NCI-H2081 (cell line): ENCODE data around the gene ATXN7.

Experiments
- DNase-seq, 2 experiments: peaks; one replicate each; lab custom pipeline; 2025; lab: John Stamatoyannopoulos, UW

Gene ATXN7

DNA sequence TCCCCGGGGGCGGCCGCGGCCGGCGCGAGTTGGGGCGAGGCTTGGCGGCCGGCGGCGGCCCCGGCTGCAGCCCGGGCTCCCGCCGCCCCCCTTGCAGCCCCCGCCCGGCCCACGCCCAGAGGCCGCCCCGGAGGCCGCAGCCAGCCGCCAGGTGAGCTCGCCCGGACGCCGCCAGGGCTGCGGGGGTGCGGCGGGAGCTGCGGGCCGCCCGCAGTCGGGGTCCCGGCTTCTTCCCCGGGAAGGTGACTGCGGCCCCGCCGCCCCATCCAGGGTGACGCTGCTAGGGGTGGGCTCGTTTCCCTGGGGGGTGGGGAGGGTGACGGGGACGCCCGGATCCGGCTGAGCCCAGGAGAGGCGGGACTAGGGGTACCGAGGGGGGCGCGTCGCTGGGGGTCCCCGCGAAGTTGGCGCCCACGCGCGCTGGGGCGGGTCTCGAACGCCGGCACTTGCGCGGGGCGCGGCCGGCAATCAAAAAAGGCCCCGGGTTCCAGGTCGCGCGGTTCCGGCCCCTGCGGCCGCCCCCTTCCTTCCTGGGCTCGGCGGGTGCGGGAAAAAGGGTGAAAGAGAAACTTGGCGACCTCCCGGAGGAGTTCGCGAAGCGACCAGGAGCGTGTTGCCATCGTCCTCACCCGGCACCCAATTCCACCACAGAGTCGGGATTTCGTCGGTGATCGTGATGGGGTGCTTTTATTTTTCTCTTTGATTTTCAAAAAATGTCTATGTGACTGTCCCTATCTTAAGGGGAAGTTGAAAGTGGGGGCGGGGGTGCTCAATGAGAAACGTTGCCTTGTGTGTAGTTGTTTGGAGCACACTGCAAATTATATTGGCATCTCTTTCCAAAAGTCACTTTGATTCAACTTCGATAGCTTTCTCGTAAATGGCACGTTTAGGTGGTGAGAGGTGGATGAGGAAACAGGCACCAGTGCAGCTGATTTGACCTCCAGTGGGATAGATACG is 619 bp downstream of the ATXN7 start:
- DNase-seq, result peak in 1 of 2 experiments; percentile 31

DNA sequence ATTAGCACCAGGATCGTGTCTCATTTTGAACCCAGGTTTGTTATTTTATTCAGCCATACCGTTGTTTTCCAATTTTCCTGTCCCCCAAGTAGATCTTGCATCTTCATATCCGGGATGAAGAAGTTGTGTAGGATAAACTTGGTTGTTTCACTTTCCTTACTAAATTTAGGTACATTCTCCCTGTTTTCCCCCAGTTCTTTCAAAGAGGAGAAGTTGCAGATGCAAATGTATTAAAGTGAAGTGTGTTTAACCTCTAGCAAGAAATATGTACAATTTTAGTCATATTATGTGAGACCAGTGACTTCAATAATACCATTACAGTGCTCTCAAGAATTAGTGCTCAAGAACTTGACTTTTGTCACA is 1.3 kb downstream of the ATXN7 start:
- DNase-seq, result no peak

GRCh38 chr3:63867225-63867624 is 3.6 kb downstream of the ATXN7 start:
- no peak for DNase-seq

DNA sequence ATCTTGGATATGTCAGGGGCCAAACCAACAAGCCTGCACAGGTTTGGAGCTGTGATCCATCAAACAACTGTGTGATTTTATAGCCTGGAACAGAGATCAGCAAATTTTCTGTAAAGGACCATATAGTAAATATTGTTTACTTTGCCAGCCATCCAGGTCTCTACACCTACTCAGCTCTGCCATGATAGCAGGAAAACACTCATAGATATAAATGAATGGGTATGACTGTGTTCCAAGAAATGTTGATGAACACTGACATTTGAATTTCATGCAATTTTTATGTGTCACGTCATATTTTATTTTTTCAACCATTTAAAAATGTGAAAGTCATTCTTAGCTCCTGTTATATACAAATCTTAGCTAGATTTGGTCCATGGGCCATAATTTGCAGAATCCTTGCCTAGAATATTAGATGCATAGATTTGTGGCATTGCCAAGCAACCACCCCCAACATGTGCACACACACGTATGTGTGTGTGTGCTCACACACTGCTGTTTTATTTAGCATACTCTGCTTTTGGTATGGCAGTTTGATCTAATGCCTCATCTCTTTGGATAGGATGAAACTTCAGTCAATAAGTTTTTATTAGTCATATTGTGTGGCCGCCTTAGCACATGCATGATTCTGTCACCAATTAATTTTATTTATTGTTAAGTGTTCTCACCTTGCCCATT is 6.4 kb downstream of the ATXN7 start:
- no peak for DNase-seq

DNA sequence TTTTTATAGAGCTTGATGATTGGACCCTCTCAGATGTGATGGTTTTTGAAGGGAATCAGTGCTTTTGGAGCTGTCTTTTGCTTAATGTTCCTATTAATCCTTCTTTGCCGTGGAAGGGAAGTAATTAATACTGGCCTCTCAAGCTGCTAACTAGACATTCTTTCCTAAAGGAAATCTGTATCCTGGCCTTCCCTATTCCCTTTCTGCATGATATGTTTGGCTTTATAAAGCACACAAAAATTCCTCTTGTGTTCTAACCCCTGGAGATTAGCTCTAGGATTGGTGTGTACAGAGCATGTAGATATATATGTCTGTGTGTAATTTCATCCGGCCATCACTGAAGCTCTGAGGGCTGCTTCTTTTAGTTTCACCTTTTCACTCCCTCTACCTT is 6.9 kb downstream of the ATXN7 start:
- no peak for DNase-seq

DNA sequence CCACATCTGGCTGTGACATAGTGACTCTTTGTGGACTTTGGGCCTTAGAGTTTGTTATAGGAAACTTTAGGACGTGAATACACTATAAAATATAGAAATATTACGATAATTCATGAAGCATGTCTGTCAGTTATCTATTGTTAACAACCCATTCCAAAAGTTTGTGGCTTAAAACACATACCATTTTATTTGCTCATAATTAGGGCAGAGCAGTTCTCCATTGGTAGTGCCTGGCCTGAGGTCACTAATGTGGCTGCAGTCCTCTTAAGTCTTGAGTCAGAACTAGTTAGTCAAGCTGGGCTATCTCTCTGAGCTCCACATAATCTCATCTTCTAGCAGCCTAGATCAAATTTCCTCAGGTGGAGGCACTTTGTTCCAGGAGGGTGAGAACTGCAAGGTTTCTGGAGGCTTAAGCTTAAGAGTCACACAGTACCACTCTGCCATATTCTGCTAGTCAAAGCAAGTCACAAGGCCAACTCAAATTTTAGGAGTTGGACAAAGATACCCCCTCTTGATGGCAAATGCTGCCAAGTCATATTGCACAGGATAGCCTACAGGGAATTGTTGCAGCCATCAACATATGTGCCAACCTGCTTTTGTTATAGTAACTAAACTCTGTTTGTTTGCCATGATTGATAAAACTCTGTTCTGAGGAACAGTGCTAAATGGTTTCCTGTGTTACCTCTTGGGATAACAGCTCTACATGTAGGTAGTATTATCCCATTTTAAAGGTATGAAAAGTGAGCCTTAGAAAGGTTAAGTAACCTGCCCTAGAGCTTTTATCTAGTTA is 8.7 kb downstream of the ATXN7 start:
- DNase-seq, result no peak

DNA sequence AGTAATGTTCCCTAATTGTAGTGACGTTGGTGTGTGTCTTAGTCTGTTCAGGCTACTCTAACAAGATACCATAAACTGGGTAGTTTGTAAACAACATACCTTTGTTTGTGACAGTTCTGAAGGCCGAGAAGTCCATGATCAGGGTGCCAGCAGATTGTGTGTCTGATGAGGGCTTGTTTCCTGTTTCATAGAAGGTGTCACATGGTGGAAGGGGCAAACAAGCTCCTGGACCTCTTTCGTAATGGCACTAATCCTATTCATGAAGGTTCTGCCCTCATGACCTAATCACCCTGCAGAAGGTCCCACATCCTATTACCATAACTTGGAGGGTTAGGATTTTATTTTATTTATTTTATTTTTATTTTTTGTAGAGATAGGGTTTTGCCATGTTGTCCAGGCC is 11.1 kb downstream of the ATXN7 start:
- DNase-seq, result no peak

GRCh38 chr3:63875510-63875909 is 11.8 kb downstream of the ATXN7 start:
- DNase-seq, result no peak

GRCh38 chr3:63876260-63876659 is 12.6 kb downstream of the ATXN7 start:
- DNase-seq, result no peak

DNA sequence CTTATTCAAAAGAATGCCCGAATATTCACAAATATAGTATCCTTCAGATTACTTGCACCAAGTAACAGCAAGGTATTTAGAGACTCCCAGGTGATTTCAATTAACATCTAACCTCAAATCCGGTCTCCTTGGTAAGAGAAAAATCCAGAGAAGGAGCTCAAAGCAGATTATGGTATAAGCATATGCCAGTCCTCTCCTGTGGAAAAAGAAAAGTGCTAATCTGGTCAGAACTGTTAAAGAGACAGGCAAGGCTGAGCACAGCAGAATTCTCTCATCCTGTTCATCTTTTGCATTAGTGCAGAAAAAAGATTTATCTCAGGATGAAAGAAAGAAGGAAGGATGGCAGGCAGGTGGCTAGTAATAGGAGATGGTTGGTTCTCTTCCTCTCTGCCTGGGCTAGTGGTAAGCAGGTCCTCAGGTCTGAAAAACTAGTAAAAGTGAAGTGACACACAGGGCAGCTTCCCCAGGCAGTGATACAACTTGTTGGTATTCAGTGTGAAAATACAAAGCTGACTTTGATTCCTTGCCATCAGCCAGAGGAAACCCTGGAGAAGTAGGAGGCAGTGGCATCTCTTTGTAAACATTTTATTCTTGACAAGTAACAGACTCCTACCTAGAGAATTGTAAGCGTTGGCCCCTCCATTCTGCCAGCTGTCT is 14.2 kb downstream of the ATXN7 start:
- no peak for DNase-seq

DNA sequence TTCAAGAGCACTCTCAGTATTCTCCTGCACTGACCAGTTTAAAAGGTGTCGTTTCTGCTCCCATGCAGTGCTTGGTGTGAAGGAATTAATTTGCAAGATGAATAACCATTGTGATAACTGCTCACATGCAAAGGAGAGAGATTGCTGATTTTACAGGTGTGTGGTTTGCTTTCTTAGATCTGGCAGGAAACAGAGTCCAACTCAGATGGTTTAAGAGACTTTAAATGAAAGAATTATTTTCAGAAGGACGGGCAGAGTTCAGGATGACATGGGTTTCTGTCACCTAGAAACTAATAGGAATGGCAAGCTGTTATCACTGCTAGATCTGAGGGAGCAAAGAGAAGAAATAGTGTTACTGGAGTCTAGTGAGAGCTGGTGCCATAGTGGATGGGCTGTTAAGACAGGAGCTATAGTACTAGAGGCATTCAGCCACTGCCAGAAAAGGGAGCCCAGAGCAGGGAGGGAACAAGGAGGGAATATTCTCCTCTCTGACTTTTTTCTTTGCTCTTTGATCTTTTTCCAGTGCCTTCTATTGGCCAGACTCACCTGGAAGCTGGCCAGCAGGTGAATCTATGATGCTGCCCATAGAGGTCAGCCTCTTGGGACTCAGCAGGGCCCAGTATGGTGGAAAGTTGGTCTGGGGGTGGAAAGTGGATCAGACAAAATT is 14.9 kb downstream of the ATXN7 start:
- DNase-seq, result no peak

- no peak for DNase-seq
These were observed 17.0 kb downstream of the ATXN7 start for GRCh38 chr3:63880653-63881052.

DNA sequence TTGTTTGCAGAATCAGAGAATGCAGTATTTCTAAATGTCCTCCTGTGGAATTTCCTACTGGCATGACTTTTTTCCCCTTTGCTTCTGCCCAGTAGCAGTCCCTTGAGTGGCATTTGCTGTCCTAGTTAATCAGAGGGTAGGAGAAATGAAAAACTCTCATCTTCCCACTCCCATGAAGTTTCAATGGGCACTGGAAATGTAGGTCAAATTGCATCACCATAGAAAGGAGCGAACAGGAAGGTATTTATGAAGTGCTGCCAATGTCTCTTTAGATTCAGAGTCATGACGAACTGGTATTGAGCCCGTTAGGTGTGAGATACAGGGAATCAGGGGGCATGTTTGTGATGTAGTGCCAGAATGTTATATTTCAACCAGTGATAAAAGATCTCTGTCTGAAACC is 23.2 kb downstream of the ATXN7 start:
- no peak for DNase-seq

DNA sequence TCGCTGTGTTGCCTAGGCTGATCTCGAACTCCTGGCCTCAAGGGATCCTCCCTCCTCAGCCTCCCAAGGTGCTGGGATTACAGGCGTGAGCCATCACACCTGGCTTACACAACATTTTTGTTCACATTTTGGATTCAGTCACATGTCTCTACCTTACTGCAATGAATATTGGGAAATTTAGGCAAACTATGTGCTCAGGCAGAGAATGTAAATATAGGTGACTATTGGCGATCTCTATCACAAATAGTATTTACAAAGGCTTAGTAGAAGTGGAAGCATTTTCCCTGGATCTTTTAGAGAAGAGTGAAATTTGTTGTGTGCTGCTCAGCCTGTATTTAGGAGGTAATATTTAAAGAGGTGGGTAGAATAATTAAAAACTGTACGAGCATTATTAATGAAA is 27.9 kb downstream of the ATXN7 start:
- no peak for DNase-seq

DNA sequence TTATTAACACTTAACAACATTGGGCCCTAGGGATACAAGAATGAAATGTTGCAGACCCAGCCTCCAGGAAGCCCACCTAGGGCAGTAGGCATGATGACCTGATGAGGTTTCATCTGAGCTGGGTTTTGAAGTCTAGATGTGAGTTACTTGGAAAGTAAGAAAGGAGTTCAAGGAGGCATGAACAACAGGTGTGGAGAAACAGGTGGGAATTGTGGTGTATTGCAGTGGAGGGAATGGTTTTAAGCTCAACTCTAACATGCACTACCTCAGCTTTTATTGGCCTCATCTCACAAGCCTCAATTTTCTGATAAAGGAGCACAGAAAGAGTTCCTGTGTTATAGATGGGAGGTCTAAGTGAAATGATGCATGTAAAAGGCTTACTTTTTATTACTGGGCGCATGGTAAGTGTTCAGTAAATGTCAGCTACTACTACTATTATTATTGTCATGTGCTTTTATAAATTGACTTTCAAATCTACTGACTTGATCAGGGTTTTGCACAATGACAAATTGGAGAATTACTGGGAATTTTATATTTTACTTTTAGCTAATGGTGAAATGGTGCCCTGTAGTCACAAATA is 29.2 kb downstream of the ATXN7 start:
- DNase-seq, result no peak

DNA sequence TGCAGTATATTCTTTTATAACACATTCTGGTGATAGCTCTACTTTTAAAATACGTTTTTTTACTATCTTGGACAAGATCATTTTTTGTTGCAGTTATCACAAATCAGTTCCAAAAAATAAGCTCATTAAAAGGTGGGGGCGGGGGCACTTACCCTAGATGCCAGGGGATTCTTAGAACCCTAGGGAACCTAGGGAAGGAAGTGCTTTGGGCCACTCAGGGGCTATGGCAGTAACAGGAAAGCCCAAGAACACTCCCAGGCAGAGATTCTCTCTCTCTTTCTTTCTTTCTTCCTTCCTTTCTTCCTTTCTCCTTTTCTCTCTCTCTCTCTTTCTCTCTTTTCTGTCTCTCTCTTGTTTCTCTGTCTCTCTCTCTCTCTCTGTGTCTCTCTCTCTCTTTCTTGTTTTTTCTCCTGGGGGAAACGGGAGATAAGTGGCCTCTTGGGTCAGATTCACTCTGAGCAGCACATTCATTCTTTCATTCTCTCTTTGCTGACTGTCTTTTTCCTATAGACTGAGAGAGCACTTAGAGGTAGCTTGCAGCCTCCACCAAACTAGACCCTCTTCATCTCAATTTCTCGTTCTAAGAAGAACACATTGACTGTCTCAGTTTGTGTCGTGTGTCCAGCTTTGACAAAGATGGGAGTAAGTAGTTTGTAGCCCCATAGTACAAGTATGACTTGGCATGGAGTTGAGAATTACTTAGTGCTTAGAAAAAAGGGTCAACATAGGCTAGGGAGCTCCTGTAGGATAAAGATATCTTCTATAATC is 31.9 kb downstream of the ATXN7 start:
- DNase-seq, result no peak

GRCh38 chr3:63896332-63897030 is 32.8 kb downstream of the ATXN7 start:
- no peak for DNase-seq

- no peak for DNase-seq
These were observed 36.3 kb downstream of the ATXN7 start for GRCh38 chr3:63900010-63900409.

DNA sequence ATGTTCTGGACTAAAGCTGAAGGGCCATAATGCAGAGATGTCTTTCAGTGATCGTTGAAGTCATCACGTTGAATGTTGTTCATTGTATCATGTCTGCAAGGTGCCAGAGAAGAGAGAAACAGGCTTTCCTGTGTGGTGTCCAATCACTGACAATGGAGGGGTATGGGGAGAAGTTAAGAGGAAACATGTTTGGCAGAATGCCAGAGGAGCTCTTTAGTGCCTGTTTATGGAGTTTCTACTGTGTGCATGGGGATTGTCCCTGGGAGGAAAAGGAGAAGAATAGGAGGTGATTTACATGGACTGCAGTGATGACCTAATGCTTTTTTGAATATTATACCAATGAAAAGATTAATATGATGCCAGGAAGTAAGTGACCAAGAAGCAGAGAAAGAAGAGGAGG is 36.8 kb downstream of the ATXN7 start:
- peak in 1 of 2 experiments; percentile 42 for DNase-seq
